HepG2 (cell line): ENCODE results near the gene OR4D9. TPM values are rescaled to one million over a fixed set of nuclear protein-coding genes. Genes with fewer than 3 reads are reported as not detected.

Experiments used
- EED ChIP-seq: sonication (generic); formaldehyde crosslinking; IDR thresholded peaks from 2 replicates; pipeline ENCODE4 v1.5.0; 2020; ENCODE audit warnings: mild to moderate bottlenecking, missing genetic modification reagents
- ELF4 ChIP-seq: sonication (generic); formaldehyde crosslinking; IDR thresholded peaks from 2 replicates; pipeline ENCODE4 v1.5.0; 2020; ENCODE audit warnings: missing genetic modification reagents, mild to moderate bottlenecking, moderate library complexity, borderline replicate concordance
- FOXO1 ChIP-seq: sonication (generic); formaldehyde crosslinking; IDR thresholded peaks from 2 replicates; pipeline ENCODE4 v1.4.0; 2020; ENCODE audit warnings: missing genetic modification reagents
- IKZF5 ChIP-seq: IDR thresholded peaks from 2 replicates; pipeline ENCODE4 v1.6.1; 2018; ENCODE audit warnings: missing genetic modification reagents, mild to moderate bottlenecking, missing compliant biosample characterization
- KLF12 ChIP-seq: sonication (generic); formaldehyde crosslinking; IDR thresholded peaks from 2 replicates; pipeline ENCODE4 v1.4.0; 2020; ENCODE audit warnings: missing genetic modification reagents, borderline replicate concordance
- MATR3 ChIP-seq: sonication (generic); formaldehyde crosslinking; IDR thresholded peaks from 2 replicates; pipeline ENCODE4 v1.4.0; 2020; ENCODE audit warnings: missing genetic modification reagents
- NFATC3 ChIP-seq: sonication (generic); formaldehyde crosslinking; IDR thresholded peaks from 2 replicates; pipeline ENCODE4 v1.5.1; 2020; ENCODE audit warnings: mild to moderate bottlenecking, missing genetic modification reagents
- NKX3-1 ChIP-seq: sonication (generic); formaldehyde crosslinking; IDR thresholded peaks from 2 replicates; pipeline ENCODE4 v1.5.0; 2020; ENCODE audit warnings: missing genetic modification reagents
- RBFOX2 ChIP-seq: fragments of 200-400 bp; formaldehyde crosslinking; IDR thresholded peaks from 2 replicates; pipeline ENCODE4 v1.6.1; 2017; ENCODE audit warnings: low read depth, mild to moderate bottlenecking, low read length
- SALL1 ChIP-seq: sonication (generic); formaldehyde crosslinking; IDR thresholded peaks from 2 replicates; pipeline ENCODE4 v1.8.0; 2022; ENCODE audit warnings: mild to moderate bottlenecking, missing genetic modification reagents
- SOX13 ChIP-seq, 3 experiments: fragments of 450-650 bp in 1 of 3; sonication (generic) in 1 of 3; formaldehyde crosslinking in 1 of 3; IDR thresholded peaks in 2 of 3; conservative IDR thresholded peaks in 1 of 3; 2 replicates each; pipeline versions ENCODE4 v1.5.0 to v1.6.1; 2016 to 2020; ENCODE audit warnings: antibody characterized with exemption in 1 of 3, mild to moderate bottlenecking in 1 of 3, missing compliant biosample characterization in 1 of 3, missing genetic modification reagents in 1 of 3, moderate library complexity in 1 of 3
- THAP11 ChIP-seq: IDR thresholded peaks from 2 replicates; pipeline ENCODE4 v1.6.1; 2016; ENCODE audit warnings: missing biosample characterization, missing genetic modification reagents
- TRIM22 ChIP-seq: fragments of 450-650 bp; IDR thresholded peaks from 2 replicates; pipeline ENCODE4 v1.6.1; 2017
- ZMYM4 ChIP-seq: sonication (generic); formaldehyde crosslinking; IDR thresholded peaks from 2 replicates; pipeline ENCODE4 v1.8.1; 2023; ENCODE audit warnings: mild to moderate bottlenecking, missing genetic modification reagents
- ZNF274 ChIP-seq: sonication (generic); formaldehyde crosslinking; IDR thresholded peaks from 2 replicates; pipeline ENCODE4 v1.5.1; 2020; ENCODE audit warnings: mild to moderate bottlenecking, missing genetic modification reagents
- ZNF331 ChIP-seq: sonication (generic); formaldehyde crosslinking; IDR thresholded peaks from 2 replicates; pipeline ENCODE4 v1.4.0; 2020; ENCODE audit warnings: missing genetic modification reagents
- ZNF451 ChIP-seq: sonication (generic); formaldehyde crosslinking; IDR thresholded peaks from 2 replicates; pipeline ENCODE4 v1.5.0; 2020; ENCODE audit warnings: mild to moderate bottlenecking, missing genetic modification reagents
- ZNF552 ChIP-seq: sonication (generic); formaldehyde crosslinking; IDR thresholded peaks from 2 replicates; pipeline ENCODE4 v1.9.0; 2022; ENCODE audit warnings: missing genetic modification reagents, mild to moderate bottlenecking, borderline replicate concordance
- ZNF883 ChIP-seq: sonication (generic); formaldehyde crosslinking; IDR thresholded peaks from 2 replicates; pipeline ENCODE4 v1.5.1; 2020; ENCODE audit warnings: mild to moderate bottlenecking, missing genetic modification reagents; ENCODE audit errors: not compliant biosample characterization
- polyA plus RNA-seq, 8 experiments: library from polyadenylated mRNA; depleted of rRNA in 3 of 8; stranded (reverse) in 7 of 8; unstranded in 1 of 8; fragments of >200 nt; fragmentation: Illumina TruSeq in 4 of 8; extraction: Trizol in 4 of 8; gene quantifications; 2 replicates each; pipeline versions ENCODE4 v1.2.1 to v1.2.3, GENCODE V29; 2011 to 2016; ENCODE audit warnings: low read depth in 4 of 8, missing spikeins in 1 of 8, mixed read lengths in 1 of 8; ENCODE audit not compliant: insufficient read depth in 1 of 8
- total RNA-seq, 5 experiments: library from RNA; depleted of rRNA; stranded (reverse); fragments of >200 nt; fragmentation: Illumina TruSeq; extraction: Trizol; gene quantifications; 2 replicates each; pipeline ENCODE4 v1.2.3, GENCODE V29; 2016; ENCODE audit warnings: low read depth in 1 of 5
- TF ChIP-seq, protein P1 (sequence below): sonication (generic); formaldehyde crosslinking; IDR thresholded peaks from 2 replicates; pipeline ENCODE4 v1.5.0; 2020; ENCODE audit warnings: mild to moderate bottlenecking, missing genetic modification reagents
- TF ChIP-seq, protein P2 (sequence below): sonication (generic); formaldehyde crosslinking; IDR thresholded peaks from 2 replicates; pipeline ENCODE4 v1.8.0; 2022; ENCODE audit warnings: mild to moderate bottlenecking, missing genetic modification reagents, moderate library complexity
- TF ChIP-seq, protein P3 (sequence below): sonication (generic); formaldehyde crosslinking; IDR thresholded peaks from 2 replicates; pipeline ENCODE4 v1.4.0; 2020; ENCODE audit warnings: missing genetic modification reagents
- TF ChIP-seq, protein P4 (sequence below): sonication (generic); formaldehyde crosslinking; IDR thresholded peaks from 2 replicates; pipeline ENCODE4 v1.8.0; 2022; ENCODE audit warnings: mild to moderate bottlenecking, missing genetic modification reagents, borderline replicate concordance

Gene OR4D9
- total and polyA plus RNA-seq, 2 of the 13 experiments (the other 11 are each of a cell fraction or from before 2014, with no cell fraction given) = not detected

- TF ChIP-seq, protein P1, sequence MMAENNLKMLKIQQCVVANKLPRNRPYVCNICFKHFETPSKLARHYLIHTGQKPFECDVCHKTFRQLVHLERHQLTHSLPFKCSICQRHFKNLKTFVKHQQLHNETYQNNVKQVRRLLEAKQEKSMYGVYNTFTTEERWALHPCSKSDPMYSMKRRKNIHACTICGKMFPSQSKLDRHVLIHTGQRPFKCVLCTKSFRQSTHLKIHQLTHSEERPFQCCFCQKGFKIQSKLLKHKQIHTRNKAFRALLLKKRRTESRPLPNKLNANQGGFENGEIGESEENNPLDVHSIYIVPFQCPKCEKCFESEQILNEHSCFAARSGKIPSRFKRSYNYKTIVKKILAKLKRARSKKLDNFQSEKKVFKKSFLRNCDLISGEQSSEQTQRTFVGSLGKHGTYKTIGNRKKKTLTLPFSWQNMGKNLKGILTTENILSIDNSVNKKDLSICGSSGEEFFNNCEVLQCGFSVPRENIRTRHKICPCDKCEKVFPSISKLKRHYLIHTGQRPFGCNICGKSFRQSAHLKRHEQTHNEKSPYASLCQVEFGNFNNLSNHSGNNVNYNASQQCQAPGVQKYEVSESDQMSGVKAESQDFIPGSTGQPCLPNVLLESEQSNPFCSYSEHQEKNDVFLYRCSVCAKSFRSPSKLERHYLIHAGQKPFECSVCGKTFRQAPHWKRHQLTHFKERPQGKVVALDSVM = peak; percentile 72; the same call in 1 of the 2 replicates
- TF ChIP-seq ZMYM4 (CRISPR knock-in tag) (peak; percentile 73), NKX3-1 (CRISPR knock-in tag) (peak; percentile 67; the same call in 1 of the 2 replicates), TRIM22 (no peak), THAP11 (peak; percentile 76), ZNF274 (CRISPR knock-in tag) (peak; percentile 76), MATR3 (CRISPR knock-in tag) (no peak), ZNF883 (CRISPR knock-in tag) (peak; percentile 56), ZNF331 (peak; percentile 75), EED (CRISPR knock-in tag) (peak; percentile 86), SOX13 (IDR thresholded peaks at IDR 0.05) (no peak), SOX13 (CRISPR knock-in tag; conservative IDR thresholded peaks at IDR 0.05 in 1 of 2, IDR thresholded peaks at IDR 0.05 in 1 of 2) (peak in 1 of 2 experiments; percentile 50; a peak in 2 of 4 replicates), ZNF451 (CRISPR knock-in tag) (no peak), FOXO1 (CRISPR knock-in tag) (0 out of 2 replicates have a peak, but pooled peaks have one; percentile 12), SALL1 (peak; percentile 67), ZNF552 (CRISPR knock-in tag) (peak; percentile 40; the same call in 1 of the 2 replicates), KLF12 (CRISPR knock-in tag) (no peak; the same call in 1 of the 2 replicates), IKZF5 (CRISPR knock-in tag) (peak; percentile 83; the same call in 1 of the 2 replicates), NFATC3 (CRISPR knock-in tag) (peak; percentile 88; the same call in 1 of the 2 replicates), ELF4 (CRISPR knock-in tag) (peak; percentile 88), RBFOX2 (no peak)
- TF ChIP-seq, protein P2, sequence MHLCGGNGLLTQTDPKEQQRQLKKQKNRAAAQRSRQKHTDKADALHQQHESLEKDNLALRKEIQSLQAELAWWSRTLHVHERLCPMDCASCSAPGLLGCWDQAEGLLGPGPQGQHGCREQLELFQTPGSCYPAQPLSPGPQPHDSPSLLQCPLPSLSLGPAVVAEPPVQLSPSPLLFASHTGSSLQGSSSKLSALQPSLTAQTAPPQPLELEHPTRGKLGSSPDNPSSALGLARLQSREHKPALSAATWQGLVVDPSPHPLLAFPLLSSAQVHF (CRISPR knock-in tag) = no peak
- TF ChIP-seq, protein P3, sequence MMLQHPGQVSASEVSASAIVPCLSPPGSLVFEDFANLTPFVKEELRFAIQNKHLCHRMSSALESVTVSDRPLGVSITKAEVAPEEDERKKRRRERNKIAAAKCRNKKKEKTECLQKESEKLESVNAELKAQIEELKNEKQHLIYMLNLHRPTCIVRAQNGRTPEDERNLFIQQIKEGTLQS (CRISPR knock-in tag) = peak; percentile 57
- TF ChIP-seq, protein P4, sequence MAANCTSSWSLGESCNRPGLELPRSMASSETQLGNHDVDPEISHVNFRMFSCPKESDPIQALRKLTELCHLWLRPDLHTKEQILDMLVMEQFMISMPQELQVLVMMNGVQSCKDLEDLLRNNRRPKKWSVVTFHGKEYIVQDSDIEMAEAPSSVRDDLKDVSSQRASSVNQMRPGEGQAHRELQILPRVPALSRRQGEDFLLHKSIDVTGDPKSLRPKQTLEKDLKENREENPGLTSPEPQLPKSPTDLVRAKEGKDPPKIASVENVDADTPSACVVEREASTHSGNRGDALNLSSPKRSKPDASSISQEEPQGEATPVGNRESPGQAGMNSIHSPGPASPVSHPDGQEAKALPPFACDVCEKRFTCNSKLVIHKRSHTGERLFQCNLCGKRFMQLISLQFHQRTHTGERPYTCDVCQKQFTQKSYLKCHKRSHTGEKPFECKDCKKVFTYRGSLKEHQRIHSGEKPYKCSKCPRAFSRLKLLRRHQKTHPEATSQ (CRISPR knock-in tag) = no peak; the same call in 1 of the 2 replicates
Observed at GRCh38 chr11:59550368-59550841, 39.1 kb downstream of the OR4D9 start (continued).
